ENCODE data around the gene SYP. TPM values are rescaled to one million over a fixed set of nuclear protein-coding genes. Genes with fewer than 3 reads are reported as not detected.

SYP gene
- total RNA-seq, 8 experiments from 2014 or later, result 0.92 to 144 (median 71.8) TPM

DNA sequence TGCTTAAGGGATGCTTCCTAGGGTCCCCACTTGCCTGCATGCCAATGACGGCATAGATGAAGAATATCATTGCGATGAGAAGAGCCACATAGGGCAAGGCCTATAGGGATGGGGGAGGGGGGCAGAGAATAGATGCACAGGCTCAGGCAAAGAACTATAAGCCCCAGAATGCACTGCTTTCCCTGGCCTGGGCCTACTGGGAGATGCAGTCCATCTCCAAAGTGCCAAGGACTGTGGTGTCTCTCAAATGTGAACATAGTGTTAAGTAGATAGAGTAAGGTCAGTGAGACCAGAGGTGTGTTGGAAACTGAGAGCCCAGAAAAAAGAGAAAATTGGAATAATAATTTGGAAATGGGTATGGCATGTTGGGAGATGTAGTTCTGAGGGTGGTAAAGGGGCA lies 12.2 kb upstream of the SYP start:
- H3K4me3 ChIP-seq, result no peak overlapping the region
- 31% methylated on average over 2 of the region's 2 CpGs; no CpG with 5 or more reads in 9 of the 10 experiments for WGBS, 10 experiments
- no peak for ATAC-seq (replicated peaks in 6 of 8)
- in situ Hi-C loops (cut with MboI; ENCODE audit: low pct_unique_long_range_greater_than_20kb in 2 of 9, low sequenced_read_pairs in 9 of 9, unreplicated experiment in 9 of 9), result no loop called here
- no peak overlapping the region for H3K27ac ChIP-seq
- no peaks in the 10 kb centered on the region for H3K4me1 ChIP-seq (replicated peaks in 1 of 2)

DNA sequence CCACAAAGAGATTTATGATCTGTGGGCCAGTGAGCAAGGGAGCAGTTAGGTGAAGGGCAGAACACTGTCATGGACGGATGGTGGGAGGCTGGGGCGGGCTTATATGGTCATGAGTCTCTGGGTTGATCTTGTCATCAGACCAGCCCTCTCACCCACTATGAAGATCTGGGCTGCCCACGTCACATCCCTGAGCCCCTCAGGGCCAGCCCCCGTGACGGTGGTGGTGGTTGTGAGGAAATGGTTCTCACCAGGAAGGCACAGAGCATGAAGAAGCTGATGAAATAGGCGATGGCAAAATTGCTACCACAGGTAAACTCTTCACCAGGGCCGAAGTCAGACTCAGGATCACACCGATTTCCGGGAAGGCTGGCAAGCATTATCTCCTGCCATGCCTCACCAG lies 11.1 kb upstream of the SYP start:
- ATAC-seq (replicated peaks in 6 of 8), result no peak
- in situ Hi-C loops (cut with MboI; ENCODE audit: low pct_unique_long_range_greater_than_20kb in 2 of 9, low sequenced_read_pairs in 9 of 9, unreplicated experiment in 9 of 9), result no loop called here
- H3K4me3 ChIP-seq, result no peak overlapping the region
- H3K4me1 ChIP-seq (replicated peaks in 1 of 2), result no peaks in the 10 kb centered on the region
- 96% methylated on average over 3 of the region's 9 CpGs; no CpG with 5 or more reads in 9 of the 10 experiments for WGBS, 10 experiments
- no peak overlapping the region for H3K27ac ChIP-seq

DNA sequence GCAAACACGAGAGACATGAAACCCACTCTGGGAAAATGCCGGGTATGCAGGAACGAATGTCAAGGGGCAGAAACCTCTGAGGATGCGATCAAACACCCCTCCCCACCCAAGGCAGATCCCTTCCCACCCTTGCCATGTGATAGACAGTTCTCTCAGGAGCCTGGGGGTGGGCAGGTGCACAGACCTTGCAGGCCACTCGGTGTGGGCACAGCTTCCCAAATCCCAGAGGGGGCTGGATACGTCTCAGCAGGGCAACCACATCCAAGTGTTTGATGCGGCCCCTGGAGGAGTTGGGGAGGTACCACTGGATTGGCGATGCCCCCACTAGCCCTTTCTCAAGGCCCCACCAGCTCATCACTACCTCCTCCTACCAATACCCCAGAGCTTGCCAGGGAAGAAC lies 10.4 kb upstream of the SYP start:
- no CpG with 5 or more reads among the region's 8 CpGs for WGBS, 10 experiments
- in situ Hi-C loops (cut with MboI; ENCODE audit: low pct_unique_long_range_greater_than_20kb in 2 of 9, low sequenced_read_pairs in 9 of 9, unreplicated experiment in 9 of 9), result no loop called here
- H3K27ac ChIP-seq, result no peak overlapping the region
- no peak for ATAC-seq (replicated peaks in 6 of 8)
- H3K4me1 ChIP-seq (replicated peaks in 1 of 2), result no peaks in the 10 kb centered on the region
- no peak overlapping the region for H3K4me3 ChIP-seq

DNA sequence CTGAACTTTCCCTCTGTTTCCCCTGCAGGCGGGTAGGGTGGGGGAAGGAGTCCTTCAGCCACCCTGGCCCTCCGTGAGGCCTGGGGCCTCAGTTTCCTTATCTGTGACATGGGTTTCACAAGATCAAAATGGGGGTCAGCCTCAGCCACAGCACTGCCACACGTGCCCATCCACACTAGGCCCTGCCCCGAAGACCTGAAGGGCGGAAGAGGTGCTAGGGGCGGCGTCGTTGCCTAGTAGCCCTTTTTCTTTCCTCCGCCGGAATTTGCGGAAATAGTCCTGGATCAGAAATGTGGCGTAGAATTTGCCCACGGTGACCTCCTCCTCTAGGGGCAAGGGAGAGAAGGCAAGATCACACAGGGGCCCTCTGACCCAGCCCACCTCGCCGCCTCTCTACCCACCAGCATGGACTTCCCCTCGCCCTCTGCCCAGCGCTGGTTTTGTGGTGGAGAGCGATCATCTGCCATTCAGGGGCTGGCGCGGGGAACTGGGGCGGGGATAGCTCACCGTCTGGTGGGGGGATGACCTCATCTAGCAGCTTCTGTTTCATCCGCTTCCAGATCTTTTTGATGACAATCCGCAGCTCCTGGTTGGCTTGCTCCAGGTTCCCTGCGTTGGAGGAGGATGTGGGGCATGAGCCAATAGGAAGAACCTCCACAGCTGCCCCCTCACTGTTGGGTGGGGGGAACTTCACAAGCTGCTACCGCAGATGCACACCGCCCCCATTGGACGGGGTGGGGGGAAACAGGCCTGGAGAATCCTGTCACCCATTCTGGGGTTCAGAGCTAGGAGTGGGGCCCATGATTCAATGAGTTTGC lies 9.7 kb upstream of the SYP start:
- H3K4me1 ChIP-seq (replicated peaks in 1 of 2), result no peaks in the 10 kb centered on the region
- peak in 2 of 8 experiments; percentile 28 to 48 for ATAC-seq (replicated peaks in 6 of 8)
- in situ Hi-C loops (cut with MboI; ENCODE audit: low pct_unique_long_range_greater_than_20kb in 2 of 9, low sequenced_read_pairs in 9 of 9, unreplicated experiment in 9 of 9), result no loop called here
- 82% methylated on average over 13 of the region's 28 CpGs; no CpG with 5 or more reads in 9 of the 10 experiments for WGBS, 10 experiments
- H3K27ac ChIP-seq, result no peak overlapping the region
- H3K4me3 ChIP-seq, result no peak overlapping the region

DNA sequence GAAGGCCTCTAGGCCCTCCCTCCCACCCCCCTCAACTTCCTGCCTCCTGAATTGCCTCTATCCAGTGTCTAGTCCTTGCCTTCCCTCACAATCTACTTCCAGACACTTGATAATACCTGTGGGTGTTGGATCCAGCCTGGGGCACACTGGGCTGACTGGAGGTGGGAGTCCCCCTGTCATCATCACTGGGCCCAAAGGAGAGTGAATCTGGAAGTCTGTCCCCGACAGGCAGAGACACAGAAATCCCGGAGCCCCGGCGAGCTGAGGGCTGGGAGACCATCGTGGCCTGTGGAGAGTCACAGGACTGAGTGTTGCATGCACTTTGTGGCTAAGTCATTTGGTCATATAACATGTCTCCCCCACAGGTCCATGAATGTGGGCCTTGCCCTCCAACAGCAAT lies 8.4 kb upstream of the SYP start:
- Histone ChIP-seq H3K4me3 (no peak overlapping the region), H3K4me1 (replicated peaks in 1 of 2) (no peaks in the 10 kb centered on the region), H3K27ac (no peak overlapping the region)
- 0% methylated on average over 3 of the region's 5 CpGs; no CpG with 5 or more reads in 9 of the 10 experiments for WGBS, 10 experiments
- in situ Hi-C loops (cut with MboI; ENCODE audit: low pct_unique_long_range_greater_than_20kb in 2 of 9, low sequenced_read_pairs in 9 of 9, unreplicated experiment in 9 of 9), result no loop called here
- ATAC-seq (replicated peaks in 6 of 8), result no peak

DNA sequence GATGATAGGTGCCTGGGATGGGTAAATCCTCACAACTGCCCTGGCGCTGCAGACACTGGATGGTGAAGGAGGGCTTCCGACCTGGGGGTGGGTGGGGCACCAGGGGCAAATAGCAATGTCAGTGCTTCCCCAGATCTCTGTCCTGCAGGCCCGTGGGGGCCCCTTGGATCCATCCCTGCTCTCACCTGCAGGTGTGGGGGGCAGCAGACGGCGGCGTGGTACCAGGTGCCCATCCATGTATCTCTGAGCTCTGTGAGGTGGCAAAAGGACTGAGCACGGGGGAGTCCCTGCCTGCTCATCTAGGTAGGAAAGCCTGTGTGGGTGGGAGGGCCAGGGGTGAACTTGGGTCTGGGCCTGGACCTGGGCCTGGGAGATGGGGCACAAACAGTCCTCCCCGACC lies 6.5 kb upstream of the SYP start:
- no CpG with 5 or more reads among the region's 8 CpGs for WGBS, 10 experiments
- H3K4me3 ChIP-seq, result no peak overlapping the region
- H3K4me1 ChIP-seq (replicated peaks in 1 of 2), result no peaks in the 10 kb centered on the region
- in situ Hi-C loops (cut with MboI; ENCODE audit: low pct_unique_long_range_greater_than_20kb in 2 of 9, low sequenced_read_pairs in 9 of 9, unreplicated experiment in 9 of 9), result no loop called here
- H3K27ac ChIP-seq, result no peak overlapping the region
- ATAC-seq (replicated peaks in 6 of 8), result no peak

DNA sequence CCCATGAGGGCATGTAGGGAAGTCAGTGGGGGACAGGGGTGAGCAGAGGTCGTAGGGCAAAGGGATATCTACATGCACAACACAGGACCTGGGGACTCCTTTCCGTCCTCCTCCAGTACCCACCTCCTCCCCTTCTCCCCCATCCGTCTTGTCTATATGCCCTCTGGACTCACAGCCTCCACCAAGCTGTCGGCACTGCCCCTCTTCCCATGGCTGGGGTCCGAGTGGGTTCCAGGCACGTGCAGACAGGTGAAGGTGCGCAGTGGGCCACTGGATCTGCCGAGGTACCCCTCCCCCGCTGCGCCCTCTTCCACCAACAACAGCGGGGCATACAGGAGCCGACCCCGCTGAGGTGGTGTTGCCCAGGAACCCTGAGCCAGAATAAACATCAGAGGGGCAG lies 5.5 kb upstream of the SYP start:
- WGBS, 10 experiments, result 55 to 100% methylated on average over 3 to 10 of the region's 13 CpGs; no CpG with 5 or more reads in 8 of the 10 experiments
- in situ Hi-C loops (cut with MboI; ENCODE audit: low pct_unique_long_range_greater_than_20kb in 2 of 9, low sequenced_read_pairs in 9 of 9, unreplicated experiment in 9 of 9), result no loop called here
- ATAC-seq (replicated peaks in 6 of 8), result no peak
- Histone ChIP-seq H3K27ac (no peak overlapping the region), H3K4me1 (replicated peaks in 1 of 2) (peaks cover 4% of the 10 kb centered on the region in 2 donors), H3K4me3 (no peak overlapping the region)

DNA sequence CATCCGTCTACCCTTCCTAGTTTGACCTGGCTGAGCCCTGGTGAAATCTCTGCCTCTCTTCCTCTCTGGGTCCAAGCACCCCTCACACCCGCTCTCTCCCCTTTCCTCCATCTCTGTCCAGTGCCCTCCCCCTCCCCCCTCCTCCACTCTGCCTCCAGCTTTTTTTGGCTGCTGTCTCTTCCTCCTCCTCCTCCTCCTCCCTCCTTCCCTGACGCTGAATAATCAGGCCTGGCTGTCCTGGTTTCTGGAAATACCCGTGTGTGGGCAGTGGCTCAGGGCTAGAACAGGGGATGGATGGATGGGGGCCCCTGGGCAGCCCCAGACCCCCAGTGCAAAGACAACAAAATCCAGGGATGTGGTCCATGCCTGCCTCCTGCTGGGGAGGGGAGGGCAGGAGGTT lies 4.7 kb upstream of the SYP start:
- no peak overlapping the region for H3K27ac ChIP-seq
- no CpG with 5 or more reads among the region's 4 CpGs for WGBS, 10 experiments

DNA sequence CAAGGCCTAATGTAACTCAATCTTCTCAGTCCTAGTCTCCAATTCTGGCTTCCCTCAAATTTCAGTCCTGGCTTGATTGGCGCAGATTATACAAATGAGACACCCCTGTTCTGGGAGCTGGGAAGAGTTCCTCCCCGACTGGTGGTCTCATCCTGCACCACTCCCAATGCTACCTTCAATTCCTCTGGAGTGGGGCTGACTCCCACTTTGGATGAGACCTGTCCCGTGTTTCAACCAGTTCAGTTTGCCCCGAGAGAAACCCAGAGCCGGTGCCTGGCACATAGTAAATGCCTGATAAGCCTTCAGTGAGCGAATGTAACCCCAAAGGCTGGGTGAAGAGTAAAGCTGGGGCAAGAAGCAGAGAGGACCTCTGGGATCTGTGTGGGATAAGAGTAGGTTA lies 4.0 kb upstream of the SYP start:
- no peak overlapping the region for H3K4me3 ChIP-seq
- in situ Hi-C loops (cut with MboI; ENCODE audit: low pct_unique_long_range_greater_than_20kb in 2 of 9, low sequenced_read_pairs in 9 of 9, unreplicated experiment in 9 of 9), result no loop called here
- WGBS, 10 experiments, result 68% methylated on average over 6 of the region's 6 CpGs; no CpG with 5 or more reads in 9 of the 10 experiments
- ATAC-seq (replicated peaks in 6 of 8), result no peak
- peaks cover 4 to 5% of the 10 kb centered on the region in 2 donors for H3K4me1 ChIP-seq (replicated peaks in 1 of 2)
- no peak overlapping the region for H3K27ac ChIP-seq

More for the DNA sequence above, 4.7 kb upstream of the SYP start:
- peaks cover 4 to 5% of the 10 kb centered on the region in 2 donors for H3K4me1 ChIP-seq (replicated peaks in 1 of 2)
- no peak for ATAC-seq (replicated peaks in 6 of 8)
- in situ Hi-C loops (cut with MboI; ENCODE audit: low pct_unique_long_range_greater_than_20kb in 2 of 9, low sequenced_read_pairs in 9 of 9, unreplicated experiment in 9 of 9), result no loop called here
- no peak overlapping the region for H3K4me3 ChIP-seq

DNA sequence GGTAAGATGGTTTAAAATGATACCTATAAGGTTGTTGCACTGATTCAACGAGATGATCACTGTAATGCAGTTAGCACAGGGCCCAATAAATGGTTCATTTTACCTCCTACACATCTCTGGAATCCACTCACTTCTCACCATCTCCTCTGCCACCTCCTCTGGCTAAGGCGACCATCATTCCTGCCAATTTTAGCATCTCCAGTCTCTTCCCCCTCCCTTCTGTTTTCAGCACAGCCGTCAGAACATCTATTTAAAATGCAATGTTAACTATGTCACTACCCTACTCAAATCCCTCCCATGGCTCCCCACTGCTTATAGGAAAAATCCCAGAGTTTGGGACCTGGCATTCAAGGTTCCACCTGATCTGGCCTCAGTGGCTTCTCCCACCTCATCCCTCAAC lies 3.5 kb upstream of the SYP start:
- ATAC-seq (replicated peaks in 6 of 8), result no peak
- H3K27ac ChIP-seq, result no peak overlapping the region
- in situ Hi-C loops (cut with MboI; ENCODE audit: low pct_unique_long_range_greater_than_20kb in 2 of 9, low sequenced_read_pairs in 9 of 9, unreplicated experiment in 9 of 9), result no loop called here
- no peak overlapping the region for H3K4me3 ChIP-seq
- H3K4me1 ChIP-seq (replicated peaks in 1 of 2), result peaks cover 4 to 5% of the 10 kb centered on the region in 2 donors
- WGBS, 10 experiments, result 15 to 100% (median 20%) methylated on average over 1 to 3 of the region's 3 CpGs; no CpG with 5 or more reads in 7 of the 10 experiments

DNA sequence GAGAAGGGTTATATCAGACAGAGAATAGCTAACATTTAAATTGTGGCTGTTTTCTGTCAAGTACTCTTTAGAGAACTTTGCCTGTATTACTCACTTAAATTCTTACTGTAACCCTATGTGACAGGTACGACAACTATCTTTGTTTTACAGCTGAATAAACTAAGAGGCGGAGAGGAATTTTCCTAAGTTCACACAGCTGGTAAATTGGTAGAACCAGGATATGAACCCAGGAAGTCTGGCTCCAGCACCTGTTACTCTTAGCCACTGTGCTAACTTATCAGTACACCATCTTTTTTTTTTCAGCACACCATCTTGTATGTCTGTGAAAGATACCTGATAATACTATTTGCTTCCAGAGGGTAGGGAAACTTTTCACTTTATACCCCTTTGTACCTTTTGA lies 2.0 kb upstream of the SYP start:
- WGBS, 10 experiments, result 58 to 100% (median 84%) methylated on average over 1 to 2 of the region's 2 CpGs; no CpG with 5 or more reads in 5 of the 10 experiments
- in situ Hi-C loops (cut with MboI; ENCODE audit: low pct_unique_long_range_greater_than_20kb in 2 of 9, low sequenced_read_pairs in 9 of 9, unreplicated experiment in 9 of 9), result no loop called here
- Histone ChIP-seq H3K4me1 (replicated peaks in 1 of 2) (peaks cover 4 to 5% of the 10 kb centered on the region in 2 donors), H3K27ac (no peak overlapping the region), H3K4me3 (no peak overlapping the region)
- no peak for ATAC-seq (replicated peaks in 6 of 8)

DNA sequence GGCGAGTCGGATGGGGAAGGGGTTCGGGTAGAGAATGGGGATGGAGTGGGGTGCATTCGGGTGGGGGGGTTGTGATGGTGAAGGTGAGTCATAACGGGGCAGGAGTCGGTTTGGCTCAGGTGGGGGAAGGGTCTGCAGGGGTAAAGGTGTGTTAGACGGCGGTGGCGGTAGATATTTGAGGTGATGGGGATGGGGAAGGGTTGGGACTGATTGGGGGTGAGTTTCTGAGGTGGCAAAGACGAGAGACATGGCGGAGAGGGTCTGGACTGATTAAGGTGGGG lies 738 bp downstream of the SYP start:
- no CpG with 5 or more reads among the region's 11 CpGs for WGBS, 10 experiments
- peaks cover 4 to 5% of the 10 kb centered on the region in 2 donors for H3K4me1 ChIP-seq (replicated peaks in 1 of 2)
- peak overlapping the region; percentile 55 to 79 (median 72) for H3K4me3 ChIP-seq
- peak overlapping the region; percentile 75 to 86 for H3K27ac ChIP-seq
- ATAC-seq (replicated peaks in 6 of 8), result no peak
- in situ Hi-C loops (cut with MboI; ENCODE audit: low pct_unique_long_range_greater_than_20kb in 2 of 9, low sequenced_read_pairs in 9 of 9, unreplicated experiment in 9 of 9), result no loop called here

DNA sequence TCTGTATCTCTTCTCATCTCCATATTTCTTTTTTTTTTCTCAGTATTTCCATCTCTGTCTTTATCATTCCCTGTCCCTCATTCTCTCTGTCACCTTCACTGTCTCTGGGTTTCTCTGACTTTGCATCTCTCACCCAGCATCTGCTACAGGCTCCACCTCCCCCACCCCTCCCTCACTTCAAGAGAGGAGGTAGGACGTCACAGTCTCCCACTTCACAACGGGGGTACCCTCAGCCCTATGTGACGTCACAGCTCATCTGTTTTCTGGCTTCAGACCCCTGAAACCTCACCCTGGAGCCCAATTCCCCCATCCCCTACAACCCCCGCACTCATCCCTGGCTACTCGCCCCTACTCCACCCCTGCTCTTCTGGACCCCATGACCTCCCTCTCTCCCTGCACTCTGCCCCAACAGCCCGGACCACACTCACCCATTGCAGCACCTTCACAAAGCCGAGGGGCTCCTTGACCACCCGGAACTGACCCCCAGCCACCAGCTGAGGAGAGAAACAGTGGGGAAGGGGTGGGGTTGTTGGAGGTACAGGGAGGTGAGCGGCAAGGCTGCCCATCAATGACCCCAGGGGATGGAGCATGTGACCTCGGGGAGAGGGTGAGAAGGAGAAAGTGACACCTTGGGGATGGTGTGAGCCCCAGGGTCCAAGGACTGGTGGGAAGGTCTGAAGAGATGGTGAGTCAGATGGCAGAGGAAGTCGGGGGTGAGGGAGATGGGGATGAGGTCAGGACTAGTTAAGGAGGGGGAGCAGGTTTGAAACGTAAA lies 1.3 kb downstream of the SYP start:
- peak overlapping the region; percentile 55 to 79 (median 72) for H3K4me3 ChIP-seq
- in situ Hi-C loops (cut with MboI; ENCODE audit: low pct_unique_long_range_greater_than_20kb in 2 of 9, low sequenced_read_pairs in 9 of 9, unreplicated experiment in 9 of 9), result no loop called here
- no peak overlapping the region for H3K27ac ChIP-seq
- 0 to 20% (median 0%) methylated on average over 1 to 3 of the region's 12 CpGs; no CpG with 5 or more reads in 7 of the 10 experiments for WGBS, 10 experiments
- ATAC-seq (replicated peaks in 6 of 8), result peak in 4 of 8 experiments; percentile 13 to 18 (median 14)
- peaks cover 4 to 5% of the 10 kb centered on the region in 2 donors for H3K4me1 ChIP-seq (replicated peaks in 1 of 2)
